GM10248 (cell line): ENCODE measurements around the gene PLEKHA5.

Source experiments
- CTCF ChIA-PET: fragments of 300-600 bp; sonication (Branson Sonifier 250); formaldehyde crosslinking; extraction: SDS; loops from one replicate; lab custom pipeline; 2021; ENCODE audit warnings: antibody characterized with exemption; lab: Yijun Ruan, JAX
- POLR2A ChIA-PET: fragments of 350-650 bp; sonication (Branson Sonifier 250); formaldehyde crosslinking; extraction: SDS; loops from one replicate; lab custom pipeline; 2020; ENCODE audit warnings: antibody characterized with exemption; lab: Yijun Ruan, JAX
- DNase-seq: peaks from one replicate; pipeline ENCODE4 v3.0.0; 2012; ENCODE audit errors: extremely low spot score
- TF ChIP-seq, protein P1 (sequence below): IDR thresholded peaks from 2 replicates; pipeline ENCODE4 v1.5.1; 2012; ENCODE audit warnings: mild to moderate bottlenecking, low read depth; ENCODE audit errors: extremely low read depth, missing control alignments, control extremely low read depth

Gene PLEKHA5

GRCh38 chr12:19183121-19183838, 53.7 kb downstream of the PLEKHA5 start:
- ChIA-PET CTCF (no interaction called here), POLR2A (no interaction called here)
- DNase-seq = no peak
- TF ChIP-seq, protein P1, sequence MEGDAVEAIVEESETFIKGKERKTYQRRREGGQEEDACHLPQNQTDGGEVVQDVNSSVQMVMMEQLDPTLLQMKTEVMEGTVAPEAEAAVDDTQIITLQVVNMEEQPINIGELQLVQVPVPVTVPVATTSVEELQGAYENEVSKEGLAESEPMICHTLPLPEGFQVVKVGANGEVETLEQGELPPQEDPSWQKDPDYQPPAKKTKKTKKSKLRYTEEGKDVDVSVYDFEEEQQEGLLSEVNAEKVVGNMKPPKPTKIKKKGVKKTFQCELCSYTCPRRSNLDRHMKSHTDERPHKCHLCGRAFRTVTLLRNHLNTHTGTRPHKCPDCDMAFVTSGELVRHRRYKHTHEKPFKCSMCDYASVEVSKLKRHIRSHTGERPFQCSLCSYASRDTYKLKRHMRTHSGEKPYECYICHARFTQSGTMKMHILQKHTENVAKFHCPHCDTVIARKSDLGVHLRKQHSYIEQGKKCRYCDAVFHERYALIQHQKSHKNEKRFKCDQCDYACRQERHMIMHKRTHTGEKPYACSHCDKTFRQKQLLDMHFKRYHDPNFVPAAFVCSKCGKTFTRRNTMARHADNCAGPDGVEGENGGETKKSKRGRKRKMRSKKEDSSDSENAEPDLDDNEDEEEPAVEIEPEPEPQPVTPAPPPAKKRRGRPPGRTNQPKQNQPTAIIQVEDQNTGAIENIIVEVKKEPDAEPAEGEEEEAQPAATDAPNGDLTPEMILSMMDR = no peak

DNA sequence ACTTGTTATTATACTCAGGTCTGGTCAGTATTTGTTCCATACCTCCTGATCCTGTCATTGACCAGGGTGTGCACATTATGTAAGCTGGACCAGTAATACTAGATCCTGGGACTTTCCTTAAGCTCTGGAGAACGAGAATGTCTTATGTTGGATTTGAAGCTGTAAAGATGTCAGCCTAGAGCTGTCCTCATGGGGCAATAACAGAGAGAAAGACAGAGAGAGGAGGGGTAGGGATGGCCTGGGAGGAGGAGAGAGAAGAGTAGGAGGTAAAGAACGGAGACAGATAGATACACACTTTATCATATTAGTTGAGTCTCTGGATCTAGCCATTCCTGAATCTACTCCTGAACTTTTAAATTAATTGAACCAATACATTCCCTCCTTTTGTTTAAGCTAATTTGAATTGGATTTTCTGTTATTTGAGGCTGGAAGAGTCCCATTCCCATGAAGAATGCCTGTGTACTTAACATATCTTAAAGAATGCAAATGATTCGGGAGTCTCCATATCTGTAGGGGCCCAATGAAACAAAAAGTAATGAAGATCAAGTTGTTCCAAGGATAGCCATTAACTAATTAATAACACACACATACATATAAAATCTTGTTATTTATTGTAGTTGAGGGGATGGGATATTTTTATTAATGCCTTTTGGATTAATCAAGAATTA, 55.9 kb downstream of the PLEKHA5 start:
- POLR2A ChIA-PET = no interaction called here
- CTCF ChIA-PET = interaction anchor here (0.6 to 3.0 kb wide), 7 partner anchors 27 to 935 kb away, joined by 3 to 22 read pairs (median 3); no protein-coding TSS in a partner anchor
- TF ChIP-seq, protein P1 = no peak
- DNase-seq = no peak

GRCh38 chr12:19186722-19187661, 57.5 kb downstream of the PLEKHA5 start:
- CTCF ChIA-PET = interaction anchor here (0.8 to 3.0 kb wide), 13 partner anchors 9 to 937 kb away, joined by 3 to 22 read pairs (median 4); no protein-coding TSS in a partner anchor
- POLR2A ChIA-PET = no interaction called here
- TF ChIP-seq, protein P1 = peak; percentile 28
- peak; percentile 18 for DNase-seq

- TF ChIP-seq, protein P1 = no peak
- CTCF ChIA-PET = interaction anchor here (1.7 to 1.8 kb wide), 2 partner anchors 10 to 759 kb away, joined by 3 to 5 read pairs; no protein-coding TSS in a partner anchor
These were observed 60.0 kb downstream of the PLEKHA5 start for GRCh38 chr12:19189522-19189921.

DNA sequence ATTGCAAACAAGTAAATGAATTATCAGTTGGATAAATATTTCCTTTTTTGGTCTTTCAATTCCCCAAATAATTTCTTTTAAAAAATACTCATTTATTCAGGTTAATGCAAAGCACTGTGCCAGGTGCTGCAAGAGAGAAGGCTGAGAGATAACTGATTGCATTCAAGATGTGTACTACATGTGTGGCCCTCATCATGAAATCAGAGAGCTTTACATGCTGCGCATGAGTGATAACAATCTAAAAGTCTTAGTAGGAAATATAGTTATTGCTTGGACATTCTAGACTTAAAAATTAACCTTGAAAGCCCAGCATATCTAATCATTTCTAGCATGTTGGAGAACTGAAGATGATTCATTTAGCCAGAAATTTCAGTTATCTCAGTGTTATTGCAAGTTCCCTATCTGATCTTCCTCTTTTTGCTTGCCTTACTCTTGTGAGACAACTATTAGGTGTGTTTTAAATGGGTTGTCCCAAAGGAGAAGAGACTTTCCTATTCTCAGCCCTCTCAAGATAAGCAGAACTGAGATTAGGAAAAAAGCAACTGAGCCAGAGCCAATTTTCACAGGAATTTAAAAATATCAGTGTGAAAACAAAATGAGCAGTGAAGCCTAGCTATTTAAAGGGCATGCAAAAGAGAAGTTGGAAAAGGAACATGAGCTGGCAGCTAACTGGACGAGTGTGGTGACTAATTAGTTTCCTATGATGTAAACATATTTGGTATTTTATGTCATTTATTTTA, 60.9 kb downstream of the PLEKHA5 start:
- TF ChIP-seq, protein P1 = no peak
- POLR2A ChIA-PET = no interaction called here
- DNase-seq = no peak
- CTCF ChIA-PET = interaction anchor here (0.9 to 2.3 kb wide), 4 partner anchors 9 to 1050 kb away, joined by 3 to 5 read pairs (median 4); no protein-coding TSS in a partner anchor

More at GRCh38 chr12:19189522-19189921, 60.0 kb downstream of the PLEKHA5 start:
- no peak for DNase-seq
- POLR2A ChIA-PET = no interaction called here
